GM12864 (cell line): ENCODE measurements around the gene KRT71.

ENCODE experiments used
- DNase-seq: peaks from one replicate; pipeline ENCODE4 v3.0.0-alpha.2; 2011; ENCODE audit warnings: low read depth
- H3K4me3 ChIP-seq: 2 replicates; pipeline ENCODE4 v1.5.1; 2011; ENCODE audit warnings: mild to moderate bottlenecking, low read depth, low read length, control low read depth
- TF ChIP-seq, protein P1 (sequence below): IDR thresholded peaks from 2 replicates; pipeline ENCODE4 v1.5.1; 2011; ENCODE audit warnings: low read depth, mild to moderate bottlenecking, moderate library complexity, low read length, control low read depth, inconsistent platforms; ENCODE audit errors: missing control alignments

The KRT71 gene

GRCh38 chr12:52575948-52576347 is 23.0 kb upstream of the KRT71 start:
- no peak for DNase-seq
- H3K4me3 ChIP-seq: no peak overlapping the region
- TF ChIP-seq, protein P1, sequence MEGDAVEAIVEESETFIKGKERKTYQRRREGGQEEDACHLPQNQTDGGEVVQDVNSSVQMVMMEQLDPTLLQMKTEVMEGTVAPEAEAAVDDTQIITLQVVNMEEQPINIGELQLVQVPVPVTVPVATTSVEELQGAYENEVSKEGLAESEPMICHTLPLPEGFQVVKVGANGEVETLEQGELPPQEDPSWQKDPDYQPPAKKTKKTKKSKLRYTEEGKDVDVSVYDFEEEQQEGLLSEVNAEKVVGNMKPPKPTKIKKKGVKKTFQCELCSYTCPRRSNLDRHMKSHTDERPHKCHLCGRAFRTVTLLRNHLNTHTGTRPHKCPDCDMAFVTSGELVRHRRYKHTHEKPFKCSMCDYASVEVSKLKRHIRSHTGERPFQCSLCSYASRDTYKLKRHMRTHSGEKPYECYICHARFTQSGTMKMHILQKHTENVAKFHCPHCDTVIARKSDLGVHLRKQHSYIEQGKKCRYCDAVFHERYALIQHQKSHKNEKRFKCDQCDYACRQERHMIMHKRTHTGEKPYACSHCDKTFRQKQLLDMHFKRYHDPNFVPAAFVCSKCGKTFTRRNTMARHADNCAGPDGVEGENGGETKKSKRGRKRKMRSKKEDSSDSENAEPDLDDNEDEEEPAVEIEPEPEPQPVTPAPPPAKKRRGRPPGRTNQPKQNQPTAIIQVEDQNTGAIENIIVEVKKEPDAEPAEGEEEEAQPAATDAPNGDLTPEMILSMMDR: no peak

DNA sequence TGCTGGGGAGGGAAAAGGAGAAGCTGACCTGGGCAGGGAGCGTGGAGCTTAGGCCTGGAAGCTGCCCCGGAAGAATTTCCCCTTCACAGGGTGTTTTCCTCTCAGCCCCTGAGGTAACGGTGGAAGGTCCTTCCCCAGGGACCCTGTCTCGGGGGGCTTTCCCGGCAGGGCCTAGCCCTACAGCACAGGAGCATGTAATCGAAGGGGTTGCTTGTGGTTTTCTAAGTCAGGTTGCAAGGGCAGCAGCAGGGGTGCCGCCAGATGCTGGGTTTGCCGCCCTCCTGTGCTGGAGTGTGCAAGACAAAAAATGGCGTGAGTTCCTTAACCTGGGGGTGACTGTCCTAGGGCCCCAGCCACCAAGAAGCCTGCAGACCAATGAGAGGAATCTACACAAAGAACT is 22.3 kb upstream of the KRT71 start:
- TF ChIP-seq, protein P1: no peak
- no peak for DNase-seq
- no peak overlapping the region for H3K4me3 ChIP-seq

DNA sequence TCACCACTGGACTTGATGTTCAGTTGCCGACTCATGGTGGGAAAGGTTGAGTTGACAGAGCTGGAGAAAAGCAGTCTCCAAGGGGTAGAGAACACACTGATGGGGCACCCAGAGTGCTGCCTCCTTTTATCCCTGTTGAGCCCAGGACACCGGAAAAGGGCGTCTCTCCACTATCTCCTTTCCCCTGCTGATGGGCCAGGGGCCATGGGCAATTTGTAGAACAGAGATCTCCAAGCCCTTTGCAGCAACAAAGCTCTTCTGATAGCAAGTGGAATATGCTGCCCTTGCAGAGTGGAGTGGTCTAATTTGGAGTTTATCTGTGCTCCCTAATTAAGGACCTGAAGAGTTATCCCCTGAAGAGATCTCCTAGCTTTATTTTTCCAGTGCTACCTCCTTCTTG is 20.8 kb upstream of the KRT71 start, which contains the start of gene KRT74:
Gene KRT74 (minus strand): TSS at position 101 of the 400 bp plus-strand sequence. CDS start 66 bp downstream, at position 35.
- H3K4me3 ChIP-seq: no peak within 1 kb of the TSS

DNA sequence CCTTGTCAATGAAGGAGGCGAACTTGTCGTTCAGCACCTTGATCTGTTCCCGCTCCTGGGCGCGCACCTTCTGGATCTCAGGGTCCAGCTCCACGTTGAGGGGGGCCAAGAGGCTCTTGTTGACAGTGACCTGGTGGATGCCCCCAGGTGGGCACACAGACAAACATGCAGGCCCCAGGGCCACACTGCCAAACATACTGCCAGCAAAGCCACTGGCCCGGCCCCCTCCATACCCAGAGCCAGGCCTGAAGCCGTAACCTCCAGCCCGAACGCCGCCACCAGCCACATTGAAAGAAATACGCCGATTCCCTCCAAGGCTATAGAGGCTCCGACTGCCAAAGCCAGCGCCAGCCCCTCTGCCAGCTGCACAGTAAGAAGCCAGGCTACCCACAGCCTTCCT is 20.4 kb upstream of the KRT71 start:
- H3K4me3 ChIP-seq: no peak overlapping the region
- TF ChIP-seq, protein P1: no peak
- DNase-seq: no peak

More for the DNA sequence above, 20.8 kb upstream of the KRT71 start, which contains the start of gene KRT74:
- TF ChIP-seq, protein P1: no peak
- no peak for DNase-seq

DNA sequence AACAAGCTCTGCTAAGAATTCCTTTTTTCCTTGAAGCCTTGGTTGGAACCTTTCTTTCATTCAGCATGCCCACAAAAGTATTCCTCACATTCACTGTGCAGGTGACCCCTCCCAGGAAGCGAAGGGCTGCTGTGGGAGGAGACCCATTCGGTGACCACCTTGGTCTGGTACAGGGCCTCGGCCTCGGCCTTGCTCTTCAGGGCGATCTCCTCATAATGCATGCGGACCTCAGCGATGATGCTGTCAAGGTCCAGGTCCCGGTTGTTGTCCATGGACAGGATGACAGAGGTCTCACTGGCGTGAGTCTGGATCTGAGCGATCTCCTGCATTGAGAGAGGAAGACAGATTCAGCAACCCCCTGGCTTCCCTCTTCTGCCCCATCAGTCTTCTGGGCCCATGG is 17.6 kb upstream of the KRT71 start:
- TF ChIP-seq, protein P1: no peak
- DNase-seq: no peak
- no peak overlapping the region for H3K4me3 ChIP-seq

GRCh38 chr12:52568111-52568510 is 15.2 kb upstream of the KRT71 start:
- H3K4me3 ChIP-seq: no peak overlapping the region
- TF ChIP-seq, protein P1: no peak
- DNase-seq: no peak

GRCh38 chr12:52566847-52567291 is 13.9 kb upstream of the KRT71 start:
- DNase-seq: no peak
- H3K4me3 ChIP-seq: no peak overlapping the region

More at GRCh38 chr12:52566847-52567291, 13.9 kb upstream of the KRT71 start:
- TF ChIP-seq, protein P1: no peak
